RWPE2 (cell line): ENCODE data around the gene PLSCR4.

ENCODE experiments used
- ATAC-seq: fragments of 200-7000 bp; cut with Tn5 transposase; 3 replicates; pipeline ENCODE4 v1.9.1; 2021; ENCODE audit warnings: low read depth
- DNase-seq: peaks from one replicate; pipeline ENCODE4 v3.0.0-alpha.2; 2020; ENCODE audit warnings: low spot score
- H3K27ac ChIP-seq: fragments of 450-650 bp; 2 replicates; pipeline ENCODE4 v1.5.1; 2017; ENCODE audit warnings: mild to moderate bottlenecking; ENCODE audit not compliant: poor library complexity, severe bottlenecking
- H3K27me3 ChIP-seq: fragments of 250-450 bp; sonication (Bioruptor Pico); 2 replicates; pipeline ENCODE4 v1.5.1; 2021; ENCODE audit warnings: mild to moderate bottlenecking, moderate library complexity; ENCODE audit not compliant: insufficient read depth, poor library complexity, severe bottlenecking
- H3K36me3 ChIP-seq: fragments of 250-450 bp; sonication (Bioruptor Pico); 2 replicates; pipeline ENCODE4 v1.5.1; 2020; ENCODE audit warnings: low read depth, mild to moderate bottlenecking, moderate library complexity
- H3K4me1 ChIP-seq: fragments of 250-450 bp; sonication (Bioruptor Pico); 2 replicates; pipeline ENCODE4 v1.5.1; 2021; ENCODE audit warnings: mild to moderate bottlenecking, moderate library complexity; ENCODE audit not compliant: insufficient read depth, poor library complexity, severe bottlenecking
- H3K4me3 ChIP-seq: fragments of 250-450 bp; sonication (Bioruptor Pico); 2 replicates; pipeline ENCODE4 v1.5.1; 2021; ENCODE audit warnings: mild to moderate bottlenecking, moderate library complexity; ENCODE audit not compliant: severe bottlenecking
- H3K9me3 ChIP-seq: fragments of 250-450 bp; sonication (Bioruptor Pico); 2 replicates; pipeline ENCODE4 v1.5.1; 2021; ENCODE audit warnings: mild to moderate bottlenecking, moderate library complexity; ENCODE audit not compliant: severe bottlenecking
- TF ChIP-seq, protein P1 (sequence below): fragments of 450-650 bp; IDR thresholded peaks from one replicate; pipeline ENCODE4 v1.5.1; 2017; ENCODE audit warnings: mild to moderate bottlenecking, moderate library complexity; ENCODE audit not compliant: poor library complexity, severe bottlenecking

The PLSCR4 gene

DNA sequence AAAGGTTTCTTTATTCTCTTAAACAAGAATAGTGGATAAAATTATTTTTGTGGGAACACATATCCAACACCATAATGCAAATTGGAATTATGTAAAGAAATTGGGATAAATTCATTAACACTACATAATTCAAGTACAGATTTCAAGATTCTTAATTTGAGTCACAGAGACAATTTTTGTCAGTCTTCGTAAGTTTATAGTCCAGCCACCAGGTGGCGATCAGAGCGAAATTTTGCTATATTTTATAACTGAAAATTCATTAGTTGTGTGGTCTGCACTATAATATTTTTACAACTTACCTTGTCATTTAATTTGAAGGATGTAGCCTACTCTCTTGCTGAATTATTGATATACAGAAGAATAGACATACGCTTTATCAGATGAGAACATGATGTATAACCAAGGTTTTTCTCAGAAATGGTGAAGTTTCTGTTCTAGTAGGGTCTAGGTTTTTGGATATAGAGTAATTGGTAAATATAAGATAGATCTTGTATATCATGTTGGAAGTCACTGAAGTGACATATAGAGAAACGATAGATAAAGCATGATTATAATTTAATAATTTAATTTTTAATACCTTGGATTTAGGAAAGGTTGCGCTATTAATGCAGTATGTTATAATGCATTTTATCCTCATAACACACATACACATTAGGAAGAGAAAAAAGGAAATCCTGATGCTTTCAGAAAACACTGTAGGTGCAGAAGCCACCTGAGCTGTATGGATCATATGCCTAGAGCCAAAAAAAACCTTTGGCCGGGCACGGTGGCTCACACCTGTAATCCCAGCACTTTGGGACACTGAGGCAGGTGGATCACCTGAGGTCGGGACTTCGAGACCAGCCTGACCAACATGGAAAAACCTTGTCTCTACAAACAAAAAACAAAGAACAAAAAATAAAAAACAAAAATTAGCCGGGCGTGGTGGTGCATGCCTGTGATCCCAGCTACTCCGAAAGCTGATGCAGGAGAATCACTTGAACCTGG is 31.7 kb downstream of the PLSCR4 start:
- TF ChIP-seq, protein P1, sequence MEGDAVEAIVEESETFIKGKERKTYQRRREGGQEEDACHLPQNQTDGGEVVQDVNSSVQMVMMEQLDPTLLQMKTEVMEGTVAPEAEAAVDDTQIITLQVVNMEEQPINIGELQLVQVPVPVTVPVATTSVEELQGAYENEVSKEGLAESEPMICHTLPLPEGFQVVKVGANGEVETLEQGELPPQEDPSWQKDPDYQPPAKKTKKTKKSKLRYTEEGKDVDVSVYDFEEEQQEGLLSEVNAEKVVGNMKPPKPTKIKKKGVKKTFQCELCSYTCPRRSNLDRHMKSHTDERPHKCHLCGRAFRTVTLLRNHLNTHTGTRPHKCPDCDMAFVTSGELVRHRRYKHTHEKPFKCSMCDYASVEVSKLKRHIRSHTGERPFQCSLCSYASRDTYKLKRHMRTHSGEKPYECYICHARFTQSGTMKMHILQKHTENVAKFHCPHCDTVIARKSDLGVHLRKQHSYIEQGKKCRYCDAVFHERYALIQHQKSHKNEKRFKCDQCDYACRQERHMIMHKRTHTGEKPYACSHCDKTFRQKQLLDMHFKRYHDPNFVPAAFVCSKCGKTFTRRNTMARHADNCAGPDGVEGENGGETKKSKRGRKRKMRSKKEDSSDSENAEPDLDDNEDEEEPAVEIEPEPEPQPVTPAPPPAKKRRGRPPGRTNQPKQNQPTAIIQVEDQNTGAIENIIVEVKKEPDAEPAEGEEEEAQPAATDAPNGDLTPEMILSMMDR: peak; percentile 87
- ATAC-seq: no peak

DNA sequence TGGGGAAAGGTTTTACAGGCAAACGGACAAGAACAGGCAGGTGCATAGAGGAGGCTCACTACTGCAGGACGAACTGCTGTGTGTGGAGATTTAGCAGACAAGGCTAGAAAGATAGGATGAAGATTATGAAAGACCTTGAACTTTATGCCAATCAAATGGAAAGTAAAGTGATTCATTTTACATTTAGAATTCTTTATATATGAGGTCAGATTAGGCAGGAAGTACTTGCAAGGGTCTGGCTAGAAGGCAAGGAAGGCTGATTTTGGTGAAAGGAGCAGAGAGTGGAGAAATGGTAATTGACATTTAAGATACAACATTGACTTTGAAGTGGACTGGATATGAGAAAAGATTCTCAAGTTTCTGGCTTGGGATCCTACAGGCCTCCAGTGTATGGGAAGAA is 33.6 kb downstream of the PLSCR4 start:
- H3K4me3 ChIP-seq: no peak overlapping the region
- no peaks in the 10 kb centered on the region for H3K9me3 ChIP-seq
- ATAC-seq: peak; percentile 75
- no peaks in the 10 kb centered on the region for H3K27me3 ChIP-seq
- peak overlapping the region; percentile 24 for H3K27ac ChIP-seq
- no peak for DNase-seq
- peaks cover 3% of the 10 kb centered on the region for H3K4me1 ChIP-seq
- TF ChIP-seq, protein P1: no peak
- no peaks in the 10 kb centered on the region for H3K36me3 ChIP-seq

More for the DNA sequence above, 31.7 kb downstream of the PLSCR4 start:
- Histone ChIP-seq H3K36me3 (no peaks in the 10 kb centered on the region), H3K4me3 (no peak overlapping the region), H3K27me3 (no peaks in the 10 kb centered on the region), H3K27ac (no peak overlapping the region), H3K4me1 (peaks cover 3% of the 10 kb centered on the region), H3K9me3 (no peaks in the 10 kb centered on the region)
- no peak for DNase-seq

DNA sequence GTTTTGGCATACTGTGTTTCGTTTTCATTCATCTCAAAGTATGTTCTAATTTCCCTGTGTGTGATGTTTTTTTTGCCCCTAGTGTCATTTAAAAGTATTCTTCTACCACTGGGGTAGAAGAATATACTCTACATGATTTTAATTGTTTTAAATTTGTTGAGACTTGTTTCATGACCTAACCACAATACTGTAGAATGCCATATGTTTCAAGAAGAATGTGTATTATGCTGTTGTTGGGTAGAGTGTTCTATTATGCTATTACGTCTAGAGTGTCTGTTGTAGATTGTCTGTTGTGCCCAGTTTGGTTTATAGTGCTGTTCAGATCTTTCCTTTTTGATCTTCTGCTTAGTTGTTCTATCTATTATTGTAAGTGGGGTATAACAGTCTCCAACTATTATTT is 36.4 kb downstream of the PLSCR4 start:
- no peak for ATAC-seq
- Histone ChIP-seq H3K27me3 (no peaks in the 10 kb centered on the region), H3K36me3 (no peaks in the 10 kb centered on the region; the same call in 1 of the 2 replicates), H3K9me3 (no peaks in the 10 kb centered on the region), H3K4me1 (peaks cover 3% of the 10 kb centered on the region), H3K4me3 (no peak overlapping the region), H3K27ac (no peak overlapping the region)
- TF ChIP-seq, protein P1: no peak
- DNase-seq: no peak

DNA sequence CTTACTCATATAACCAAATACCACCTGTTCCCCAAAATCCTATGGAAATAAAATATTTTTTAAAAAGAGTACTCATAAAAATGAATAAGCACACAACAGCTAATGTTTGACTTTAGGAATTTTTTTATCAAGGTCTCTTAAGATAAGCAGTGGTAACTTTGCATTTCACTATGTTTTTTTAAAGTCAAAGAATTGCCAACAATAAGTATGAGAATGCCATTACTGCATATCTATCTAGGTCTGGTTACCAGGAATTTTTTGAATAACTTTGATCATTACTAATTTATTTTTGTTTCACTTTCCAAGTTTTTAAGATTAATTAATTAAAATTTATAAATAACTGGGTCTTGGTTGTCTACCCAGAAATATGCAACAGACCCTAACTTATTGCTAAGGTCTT is 41.5 kb downstream of the PLSCR4 start:
- Histone ChIP-seq H3K9me3 (no peaks in the 10 kb centered on the region), H3K27ac (no peak overlapping the region), H3K36me3 (no peaks in the 10 kb centered on the region; the same call in 1 of the 2 replicates), H3K4me3 (no peak overlapping the region), H3K4me1 (no peaks in the 10 kb centered on the region), H3K27me3 (no peaks in the 10 kb centered on the region)
- DNase-seq (no peak), ATAC-seq (no peak)
- TF ChIP-seq, protein P1: no peak

DNA sequence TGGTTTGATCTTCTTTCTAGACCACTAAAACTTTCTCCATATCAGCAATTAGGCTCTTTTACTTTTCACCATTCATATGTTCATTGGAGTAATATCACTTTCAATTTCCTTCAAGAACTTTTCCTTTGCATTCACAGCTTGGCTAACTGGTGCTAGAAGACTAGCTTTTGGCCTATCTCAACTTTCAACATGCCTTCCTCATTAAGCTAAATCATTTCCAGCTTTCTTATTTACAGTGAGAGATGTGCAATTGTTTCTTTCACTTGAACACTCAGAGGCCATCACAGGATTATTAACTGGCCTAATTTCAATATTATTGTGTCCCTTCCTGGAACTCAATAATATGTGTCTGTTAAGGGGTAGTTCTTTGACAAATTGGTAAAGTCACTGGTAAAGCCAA is 47.1 kb downstream of the PLSCR4 start:
- Histone ChIP-seq H3K36me3 (no peaks in the 10 kb centered on the region), H3K4me1 (no peaks in the 10 kb centered on the region), H3K27ac (no peak overlapping the region), H3K4me3 (no peak overlapping the region), H3K27me3 (no peaks in the 10 kb centered on the region), H3K9me3 (no peaks in the 10 kb centered on the region)
- TF ChIP-seq, protein P1: no peak
- ATAC-seq: no peak
- DNase-seq: no peak
